Limb (tissue), 2 donors: ENCODE measurements around the gene ARL4A.
A peak's percentile ranks its signal among the peaks of the same experiment; 100 is the strongest.

Source experiments
- DNase-seq, 2 donors: peaks; one replicate each; pipeline ENCODE4 v3.0.0-alpha.2; 2016; ENCODE audit errors: extremely low spot score in 2 of 2

ARL4A gene

DNA sequence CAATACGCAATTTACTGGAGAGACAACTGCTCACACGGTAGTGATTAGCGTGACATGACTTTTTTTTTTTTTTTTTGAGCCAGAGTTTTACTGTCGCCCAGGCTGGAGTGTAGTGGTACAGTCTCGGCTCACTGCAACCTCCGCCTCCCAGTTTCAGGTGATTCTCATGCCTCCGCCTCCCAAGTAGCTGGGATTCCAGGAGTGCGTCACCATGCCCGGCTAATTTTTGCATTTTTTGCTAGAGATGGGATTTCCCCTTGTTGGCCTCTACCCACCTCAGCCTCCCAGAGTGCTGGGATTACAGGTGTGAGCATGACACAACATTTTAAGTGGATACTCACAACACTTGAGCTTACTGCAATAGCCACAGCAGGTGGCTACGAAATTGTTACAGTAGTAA lies 11.9 kb downstream of the ARL4A start:
- no peak for DNase-seq

GRCh38 chr7:12701433-12701832 lies 14.0 kb downstream of the ARL4A start:
- DNase-seq, result no peak

DNA sequence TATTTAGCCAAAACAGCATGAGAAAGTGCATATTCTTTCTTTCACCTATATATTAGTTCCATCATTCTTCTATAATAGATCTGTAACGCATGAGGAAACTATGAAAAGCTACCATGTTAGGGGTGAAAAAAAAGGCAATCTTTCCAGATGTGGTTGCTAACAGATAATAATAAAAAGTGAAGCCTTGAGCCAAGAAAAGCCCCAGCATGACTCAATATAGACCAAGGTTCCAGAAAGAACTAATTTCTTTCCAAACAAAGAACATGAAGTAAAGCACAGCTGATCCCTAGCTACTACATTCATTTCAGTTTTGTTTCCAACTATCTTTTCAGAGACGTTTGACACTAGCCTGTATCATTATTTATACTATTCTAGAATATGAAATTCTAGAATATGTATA lies 16.4 kb downstream of the ARL4A start:
- no peak for DNase-seq

DNA sequence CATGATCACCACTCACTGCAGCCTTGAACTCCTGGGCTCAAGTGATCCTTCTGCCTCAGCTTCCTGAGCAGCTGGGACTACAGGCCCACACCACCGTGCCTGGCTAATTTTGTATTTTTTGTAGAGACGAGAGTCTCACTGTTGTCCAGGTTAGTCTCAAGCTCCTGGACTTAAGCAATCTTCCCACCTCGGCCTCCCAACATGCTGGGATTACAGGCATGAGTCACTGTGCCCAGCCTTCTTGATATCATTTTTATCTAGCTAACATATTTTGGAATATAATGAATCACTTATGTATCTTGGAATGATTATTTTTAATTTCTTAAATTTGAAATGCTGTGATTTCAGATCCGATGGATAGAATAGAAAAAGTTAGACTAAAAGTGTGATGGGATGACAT lies 18.4 kb downstream of the ARL4A start:
- DNase-seq, result no peak

DNA sequence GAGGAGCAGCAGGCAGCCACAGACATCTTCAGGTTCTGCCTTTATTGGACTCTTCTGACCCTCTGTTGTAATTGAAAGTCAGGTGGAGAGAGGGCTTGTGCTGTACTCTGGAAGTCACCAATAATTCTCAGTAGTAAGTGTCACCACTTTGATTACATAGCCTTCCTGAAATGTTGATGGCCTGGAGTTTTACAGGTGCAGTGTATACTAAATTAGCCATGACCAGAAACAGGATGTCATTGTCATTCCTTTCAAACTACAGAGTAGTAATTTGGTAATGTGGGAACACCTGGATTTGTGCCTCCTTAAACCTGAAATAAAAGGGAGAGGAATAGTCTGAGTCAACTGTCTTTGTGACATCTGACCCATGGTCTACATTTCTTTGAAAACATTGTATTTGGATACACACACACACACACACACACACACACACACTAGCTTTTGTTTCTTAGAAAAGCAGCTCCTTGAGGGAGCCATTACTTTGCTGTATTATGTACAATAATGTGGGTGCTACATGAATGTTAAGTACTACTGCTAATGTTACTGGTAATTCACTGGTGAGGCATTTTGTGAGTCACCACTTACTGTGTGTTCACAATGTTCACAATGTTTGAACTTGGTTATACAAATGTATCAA lies 19.6 kb downstream of the ARL4A start:
- DNase-seq, result no peak

- DNase-seq, result no peak
Measured at GRCh38 chr7:12708314-12708713, 20.9 kb downstream of the ARL4A start.

DNA sequence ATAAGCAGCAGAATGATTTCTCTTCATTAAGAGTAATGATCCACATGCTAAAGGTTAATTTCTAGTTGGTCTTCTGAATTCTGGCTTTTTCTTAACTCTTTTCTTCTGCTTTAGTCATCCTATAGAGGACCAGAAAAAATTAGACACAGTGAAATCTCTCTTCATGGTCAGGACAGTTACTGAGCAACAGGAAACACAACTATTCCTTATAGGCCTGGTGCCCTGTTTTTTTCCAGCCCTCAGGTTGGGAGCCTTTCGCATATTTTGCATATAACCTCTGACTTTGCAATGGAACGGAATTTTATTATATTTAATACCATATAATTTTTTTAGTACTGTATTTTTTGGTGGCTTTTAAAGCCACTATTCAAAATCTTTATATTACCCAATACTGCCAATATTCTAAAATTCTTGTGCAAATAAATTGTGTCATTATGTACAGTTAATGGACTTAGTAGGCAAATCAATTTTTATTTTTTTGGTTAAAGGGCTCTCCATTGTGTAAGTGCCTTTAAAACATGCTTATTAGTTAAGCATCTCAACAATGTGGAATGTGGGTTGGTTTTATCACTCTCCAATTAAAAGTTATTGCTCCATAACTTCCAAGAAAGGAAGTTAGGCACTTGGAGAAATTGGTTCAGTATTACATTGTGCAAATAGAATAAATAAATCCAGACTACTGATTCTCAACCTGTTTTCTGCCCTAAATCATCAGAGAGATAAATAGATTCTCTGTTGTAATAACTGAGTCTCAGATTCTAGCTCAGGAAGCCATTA lies 22.5 kb downstream of the ARL4A start:
- no peak for DNase-seq

DNA sequence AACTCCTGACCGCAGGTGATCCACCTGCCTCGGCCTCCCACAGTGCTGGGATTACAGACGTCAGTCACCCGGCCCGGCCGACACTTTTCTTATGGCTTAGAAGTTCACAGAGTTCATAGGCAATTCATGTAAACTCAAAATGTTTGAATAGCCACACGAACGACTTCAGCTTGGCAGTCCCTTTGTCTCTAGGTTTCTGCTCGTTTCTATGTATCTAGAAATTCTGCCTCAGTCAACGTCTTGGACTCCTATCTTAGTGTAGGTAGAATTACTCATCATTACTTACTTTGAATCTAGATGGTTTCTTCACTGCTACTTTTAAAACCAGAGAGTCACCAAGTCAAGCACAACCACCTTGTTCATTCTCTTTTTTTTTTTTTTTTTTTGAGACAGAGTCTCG lies 23.7 kb downstream of the ARL4A start:
- DNase-seq, result no peak

DNA sequence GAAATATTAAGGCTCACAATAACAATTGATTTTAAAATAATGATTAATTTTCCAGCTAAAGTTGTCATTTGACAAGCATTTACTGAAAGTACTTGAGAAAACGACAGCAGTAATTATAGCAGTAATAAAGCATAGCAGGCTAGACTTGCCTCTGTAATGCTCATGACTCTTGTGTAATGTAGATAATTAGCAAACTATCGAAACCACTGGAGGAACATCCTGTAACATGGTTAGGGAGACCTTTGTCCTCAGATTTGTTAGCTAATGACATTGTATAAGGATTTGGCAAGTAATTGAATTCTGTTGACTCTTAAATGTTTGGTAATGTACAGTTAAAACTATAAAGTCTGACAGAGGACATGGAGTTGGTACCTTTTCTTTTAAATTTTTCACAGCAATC lies 24.8 kb downstream of the ARL4A start:
- DNase-seq, result no peak

- no peak for DNase-seq
Measured at GRCh38 chr7:12713625-12714378, 26.4 kb downstream of the ARL4A start.

- no peak for DNase-seq
Measured at GRCh38 chr7:12714379-12714737, 26.9 kb downstream of the ARL4A start.

DNA sequence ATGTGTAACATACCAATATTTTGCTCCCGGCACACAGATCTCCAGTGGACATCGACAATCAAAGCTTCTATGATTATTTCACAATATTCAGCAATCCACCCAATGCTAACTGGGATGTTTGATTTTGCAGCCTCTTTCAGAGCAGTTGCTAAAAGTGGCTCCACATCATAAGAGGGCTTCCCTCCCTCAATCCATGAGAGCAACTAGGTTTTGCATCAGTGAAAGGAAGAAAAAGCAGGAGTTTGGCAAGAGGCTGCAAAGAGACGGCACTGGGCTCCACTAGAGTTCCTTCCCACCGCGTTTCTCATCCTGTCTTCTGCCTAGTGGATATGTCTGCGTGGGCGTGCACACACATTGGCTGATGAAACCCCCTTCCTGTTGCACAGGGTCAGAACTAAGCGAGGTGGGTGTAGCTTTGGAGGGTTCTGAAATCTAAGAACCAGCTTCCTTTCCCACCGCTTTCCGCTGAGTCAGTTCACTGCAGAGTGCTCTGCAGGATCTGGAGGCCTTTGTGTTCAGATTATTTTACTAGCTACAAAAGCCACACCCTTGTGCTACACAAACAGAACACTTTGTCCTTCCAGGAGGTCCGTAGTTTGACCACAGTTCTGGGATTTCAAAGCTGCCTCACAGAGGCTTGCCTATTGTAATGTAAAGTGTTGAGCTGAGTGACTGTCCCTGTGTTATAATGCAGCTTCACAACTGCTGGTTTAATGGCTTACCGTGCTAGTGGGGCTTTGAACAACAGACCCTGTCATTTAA lies 28.1 kb downstream of the ARL4A start:
- peak; percentile 49 to 71 for DNase-seq

GRCh38 chr7:12716134-12716681 lies 28.8 kb downstream of the ARL4A start:
- no peak for DNase-seq

DNA sequence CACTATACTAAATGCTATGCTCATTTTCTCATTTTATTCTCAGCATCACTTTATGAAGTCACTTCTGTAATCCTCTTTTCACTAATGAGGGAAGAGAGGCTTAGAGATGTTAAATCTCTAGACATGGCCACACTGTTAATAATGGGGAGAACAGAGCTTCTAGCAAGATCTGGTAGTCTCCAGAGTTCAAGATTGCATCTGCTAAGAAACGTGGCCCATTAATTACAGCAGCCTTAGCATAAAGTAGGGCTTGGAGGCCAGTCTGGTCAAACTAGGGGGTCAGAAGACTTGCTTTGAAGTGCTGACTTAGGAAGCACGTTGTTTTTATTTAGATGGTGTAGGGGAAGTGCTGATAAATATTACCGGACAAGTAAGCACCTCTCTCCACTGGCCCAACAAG lies 29.3 kb downstream of the ARL4A start:
- no peak for DNase-seq

DNA sequence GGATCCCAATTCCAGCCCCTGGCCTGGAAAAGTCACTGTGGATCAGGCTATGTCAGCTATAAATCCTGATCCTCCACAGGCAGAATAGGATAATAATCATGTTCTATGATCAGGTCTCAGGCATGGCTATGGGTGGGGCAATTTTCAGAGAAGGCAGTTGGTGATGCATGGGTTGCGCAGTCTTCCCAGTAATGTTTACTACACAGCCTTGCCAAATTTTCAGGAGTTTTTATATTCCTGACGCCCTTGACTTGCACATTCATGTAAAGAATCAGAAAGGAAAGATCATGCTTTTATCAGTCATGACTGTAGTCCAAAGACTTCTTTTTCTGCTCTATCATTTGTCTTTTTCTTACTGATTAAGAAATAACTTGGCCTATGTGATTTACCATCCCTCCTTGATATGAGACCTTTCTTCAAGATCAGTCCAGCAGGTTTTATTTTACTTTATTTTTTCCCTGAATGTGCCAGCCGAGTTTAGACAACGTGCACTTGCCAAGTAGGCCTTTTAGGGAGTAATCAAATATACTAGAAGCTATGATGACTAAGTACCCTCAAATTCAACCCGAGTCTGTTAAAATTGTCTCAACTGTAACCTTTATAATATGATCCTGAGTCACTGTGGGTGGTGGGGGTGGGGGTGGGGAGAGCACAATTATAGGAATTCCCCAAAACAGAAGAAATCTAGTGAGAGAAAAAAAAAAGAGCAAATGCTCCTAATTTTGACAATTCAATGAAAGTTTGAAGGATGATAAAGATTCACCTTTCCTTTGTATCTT lies 31.9 kb downstream of the ARL4A start:
- no peak for DNase-seq

- no peak for DNase-seq
Measured at GRCh38 chr7:12719981-12720865, 32.8 kb downstream of the ARL4A start.

GRCh38 chr7:12721286-12721830 lies 33.9 kb downstream of the ARL4A start:
- DNase-seq, result no peak

DNA sequence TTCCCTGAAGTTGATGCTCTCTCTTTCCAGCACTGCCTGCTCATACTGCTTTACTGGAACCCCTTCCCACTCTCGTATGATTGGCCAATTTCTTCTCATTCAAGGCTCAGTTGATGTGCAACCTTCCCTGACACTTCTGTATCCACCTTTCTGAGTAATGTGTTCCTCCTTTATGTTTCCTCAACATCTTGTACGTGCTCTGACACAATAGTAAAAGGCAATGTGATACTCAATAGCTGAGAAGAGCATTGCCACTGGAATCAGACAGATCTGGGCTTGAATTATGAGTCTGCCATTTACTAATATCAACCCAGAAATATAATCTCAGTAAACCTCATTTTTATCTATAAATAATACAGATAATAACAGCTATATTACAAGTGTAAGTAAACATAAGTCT lies 34.7 kb downstream of the ARL4A start:
- DNase-seq, result no peak
